ENCODE results near the gene PSRC1.

The PSRC1 gene

GRCh38 chr1:109242387-109242786 lies 40.6 kb downstream of the PSRC1 start:
- DNase-seq = no peak

DNA sequence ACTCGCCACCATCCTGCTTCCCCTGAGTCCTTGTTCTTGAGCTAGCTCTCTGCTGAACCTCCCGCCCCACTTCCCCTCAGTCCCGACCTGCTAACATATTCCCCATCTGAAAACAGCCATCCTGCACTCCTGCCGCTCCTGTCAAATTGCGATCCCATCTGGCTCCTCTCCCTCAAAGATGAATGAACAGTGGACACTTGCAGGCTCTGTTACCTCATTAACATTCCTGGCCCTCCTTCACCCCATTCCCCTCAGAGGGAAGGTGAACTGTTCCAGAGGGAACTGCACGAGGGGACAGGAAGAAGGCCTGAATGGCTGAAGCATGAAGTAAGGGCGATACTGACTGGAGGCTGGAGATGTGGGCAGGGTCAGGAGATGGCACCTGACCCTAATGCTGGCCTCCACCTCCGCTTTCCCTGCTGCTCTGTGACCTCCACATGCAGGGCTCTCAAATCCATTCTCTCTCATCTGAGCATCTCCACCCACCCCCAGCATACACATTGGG lies 41.1 kb downstream of the PSRC1 start:
- DNase-seq = no peak

DNA sequence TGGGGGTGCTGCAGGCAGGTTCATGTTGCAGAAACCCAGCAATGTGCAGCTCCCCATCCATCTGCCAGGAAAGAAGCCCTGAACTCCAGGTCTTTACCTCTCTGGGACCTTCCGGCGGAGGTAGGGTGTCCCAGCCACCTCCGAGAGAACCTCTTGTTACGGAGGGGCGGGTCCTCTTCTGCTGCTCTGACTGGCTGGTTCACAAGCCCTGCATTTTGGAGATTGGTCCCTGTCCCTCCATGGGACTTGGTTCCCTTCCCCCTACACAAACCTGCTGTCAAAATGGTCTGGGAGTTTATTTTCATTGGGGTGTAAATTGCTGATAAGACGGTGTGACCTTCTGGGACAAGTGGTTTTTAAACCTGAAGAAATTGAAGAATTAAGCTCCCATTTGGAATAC lies 41.6 kb downstream of the PSRC1 start:
- DNase-seq = no peak

DNA sequence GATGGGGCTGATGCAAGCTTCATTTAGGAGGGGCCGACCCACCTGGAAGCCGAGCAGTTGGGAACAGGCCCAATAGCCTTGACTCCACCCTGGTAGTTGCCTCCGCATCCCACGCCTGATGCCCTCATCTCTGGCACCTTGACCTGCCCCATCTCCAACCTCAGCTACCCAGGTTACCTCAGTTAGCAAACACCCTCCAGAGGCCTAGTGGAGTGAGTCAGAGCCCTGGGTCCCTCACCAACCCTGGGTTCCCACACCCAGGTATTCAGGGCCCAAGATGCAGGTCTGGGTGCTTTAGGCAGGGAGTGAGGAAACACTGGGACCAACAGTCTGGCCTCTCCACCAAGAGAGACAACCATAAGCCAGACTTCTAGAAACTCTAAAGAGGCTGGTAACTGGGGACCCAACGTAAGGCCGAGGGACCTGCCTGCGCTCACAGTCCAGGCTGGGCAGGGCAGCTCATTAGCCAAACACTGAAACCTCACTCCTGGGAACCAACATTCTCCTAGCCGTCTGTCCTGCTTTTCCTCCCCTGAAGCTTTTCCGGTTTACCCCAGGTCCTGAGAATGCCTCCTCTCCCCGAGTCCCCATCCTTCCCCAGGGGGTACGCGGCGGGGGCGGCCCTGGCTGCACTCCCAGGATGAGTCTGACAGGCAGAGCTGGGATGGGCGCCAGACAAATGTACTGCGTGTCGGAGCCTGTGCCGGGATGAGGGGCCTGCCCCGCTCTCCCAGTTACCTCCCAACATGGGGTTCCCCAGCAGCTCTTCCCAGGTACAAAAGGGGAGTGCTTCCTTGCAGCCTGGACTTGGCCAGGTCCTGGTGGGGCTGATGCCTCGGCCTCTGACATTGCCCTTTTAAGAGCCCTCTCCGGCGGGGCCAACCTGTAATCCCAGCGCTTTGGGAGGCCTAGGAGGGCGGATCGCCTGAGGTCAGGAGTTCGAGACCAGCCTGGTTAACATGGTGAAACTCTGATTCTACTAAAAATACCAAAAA lies 42.5 kb downstream of the PSRC1 start:
- DNase-seq = no peak

- DNase-seq = no peak
Observed at GRCh38 chr1:109239409-109240068, 43.4 kb downstream of the PSRC1 start.

GRCh38 chr1:109239047-109239408 lies 43.9 kb downstream of the PSRC1 start:
- no peak for DNase-seq

GRCh38 chr1:109238382-109238781 lies 44.6 kb downstream of the PSRC1 start:
- no peak for DNase-seq

DNA sequence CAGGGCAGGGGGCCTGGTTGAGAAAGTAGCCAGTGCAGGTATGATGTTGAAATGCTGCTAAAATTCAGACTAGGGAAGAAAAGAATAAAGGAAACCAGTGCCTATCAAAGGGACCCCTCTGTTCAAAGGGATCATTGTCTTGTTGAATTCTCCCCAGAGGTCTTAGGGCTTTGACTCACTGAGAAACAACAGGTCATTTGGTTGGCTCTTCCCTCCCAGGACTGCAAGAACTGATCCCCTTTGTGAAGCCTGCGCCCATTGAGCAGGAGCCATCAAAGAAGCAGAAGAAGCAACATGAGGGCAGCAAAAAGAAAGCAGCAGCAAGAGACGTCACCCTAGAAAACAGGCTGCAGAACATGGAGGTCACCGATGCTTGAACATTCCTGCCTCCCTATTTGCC lies 45.4 kb downstream of the PSRC1 start:
- DNase-seq = no peak

DNA sequence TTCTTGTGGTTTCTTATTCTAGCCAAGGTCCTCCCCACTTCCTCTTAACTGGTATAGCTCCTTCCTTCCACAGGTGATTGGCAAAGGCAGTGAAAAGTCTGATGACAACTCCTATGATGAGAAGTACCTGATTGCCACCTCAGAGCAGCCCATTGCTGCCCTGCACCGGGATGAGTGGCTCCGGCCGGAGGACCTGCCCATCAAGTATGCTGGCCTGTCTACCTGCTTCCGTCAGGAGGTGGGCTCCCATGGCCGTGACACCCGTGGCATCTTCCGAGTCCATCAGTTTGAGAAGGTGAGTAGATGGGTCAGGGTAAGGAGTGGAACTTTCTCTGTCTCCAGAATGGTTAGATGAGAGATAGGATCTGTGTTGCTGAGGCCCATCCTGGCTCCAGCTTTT lies 47.8 kb downstream of the PSRC1 start:
- DNase-seq = no peak

DNA sequence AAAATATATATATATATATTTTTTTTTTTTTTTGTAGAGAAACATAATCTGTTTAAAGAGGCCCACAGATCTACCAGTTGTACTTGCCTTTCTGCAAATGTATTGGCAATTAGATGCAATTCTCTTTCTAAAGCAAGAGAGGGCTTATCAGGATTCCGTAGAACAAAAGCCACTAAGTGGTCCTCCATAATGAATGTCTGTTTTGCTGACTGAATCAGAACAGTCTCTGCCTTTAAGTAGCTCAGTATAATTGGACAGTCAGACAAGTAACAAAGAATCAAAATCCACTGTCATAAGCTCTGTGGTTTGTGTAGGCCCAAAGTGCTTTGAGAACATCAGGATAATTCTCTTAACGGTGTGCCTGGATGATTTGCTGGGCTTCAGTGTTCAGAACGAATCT lies 51.9 kb downstream of the PSRC1 start:
- no peak for DNase-seq

Data from GDM1 (cell line).